ENCODE measurements around the gene EYA2.
"Not testable (repeated sequence)": the region's sequence is repeated elsewhere in the genome, so short reads cannot be mapped to it uniquely, and the experiment has no call there.

Gene EYA2

GRCh38 chr20:46894971-46895905 lies 595 bp downstream of the EYA2 start:
- no peak for DNase-seq (ENCODE audit: low read depth in 4 of 4, low spot score in 1 of 4)

GRCh38 chr20:46895906-46896242 lies 1.2 kb downstream of the EYA2 start:
- no peak for DNase-seq (ENCODE audit: low read depth in 4 of 4, low spot score in 1 of 4)

- no peak for DNase-seq (ENCODE audit: low read depth in 4 of 4, low spot score in 1 of 4)
Observed at GRCh38 chr20:46897328-46897880, 2.8 kb downstream of the EYA2 start.

GRCh38 chr20:46898423-46898822 lies 3.8 kb downstream of the EYA2 start:
- DNase-seq (ENCODE audit: low read depth in 4 of 4, low spot score in 1 of 4) = no peak

- no peak for DNase-seq (ENCODE audit: low read depth in 4 of 4, low spot score in 1 of 4)
Observed at GRCh38 chr20:46899621-46900020, 5.0 kb downstream of the EYA2 start.

- DNase-seq (ENCODE audit: low read depth in 4 of 4, low spot score in 1 of 4) = no peak
Observed at GRCh38 chr20:46900086-46900485, 5.4 kb downstream of the EYA2 start.

- no peak for DNase-seq (ENCODE audit: low read depth in 4 of 4, low spot score in 1 of 4)
Observed at GRCh38 chr20:46900826-46901225, 6.2 kb downstream of the EYA2 start.

GRCh38 chr20:46901638-46902037 lies 7.0 kb downstream of the EYA2 start:
- no peak for DNase-seq (ENCODE audit: low read depth in 4 of 4, low spot score in 1 of 4)

- DNase-seq (ENCODE audit: low read depth in 4 of 4, low spot score in 1 of 4) = no peak
Observed at GRCh38 chr20:46903256-46903655, 8.6 kb downstream of the EYA2 start.

- no peak for DNase-seq (ENCODE audit: low read depth in 4 of 4, low spot score in 1 of 4)
Observed at GRCh38 chr20:46903937-46904336, 9.3 kb downstream of the EYA2 start.

- DNase-seq (ENCODE audit: low read depth in 4 of 4, low spot score in 1 of 4) = no peak
Observed at GRCh38 chr20:46905364-46906125, 10.9 kb downstream of the EYA2 start.

- no peak for DNase-seq (ENCODE audit: low read depth in 4 of 4, low spot score in 1 of 4)
Observed at GRCh38 chr20:46913329-46914044, 18.8 kb downstream of the EYA2 start.

- no peak for DNase-seq (ENCODE audit: low read depth in 4 of 4, low spot score in 1 of 4)
Observed at GRCh38 chr20:46914789-46915379, 20.2 kb downstream of the EYA2 start.

- DNase-seq (ENCODE audit: low read depth in 4 of 4, low spot score in 1 of 4) = no peak
Observed at GRCh38 chr20:46915575-46916257, 21.1 kb downstream of the EYA2 start.

GRCh38 chr20:46916258-46916603 lies 21.6 kb downstream of the EYA2 start:
- DNase-seq (ENCODE audit: low read depth in 4 of 4, low spot score in 1 of 4) = no peak

- no peak for DNase-seq (ENCODE audit: low read depth in 4 of 4, low spot score in 1 of 4)
Observed at GRCh38 chr20:46917155-46917554, 22.5 kb downstream of the EYA2 start.

- no peak for DNase-seq (ENCODE audit: low read depth in 4 of 4, low spot score in 1 of 4)
Observed at GRCh38 chr20:46920114-46920513, 25.5 kb downstream of the EYA2 start.

GRCh38 chr20:46922841-46923240 lies 28.2 kb downstream of the EYA2 start:
- not testable (repeated sequence) for DNase-seq (ENCODE audit: low read depth in 4 of 4, low spot score in 1 of 4)

GRCh38 chr20:46923550-46923949 lies 28.9 kb downstream of the EYA2 start:
- no peak for DNase-seq (ENCODE audit: low read depth in 4 of 4, low spot score in 1 of 4)

GRCh38 chr20:46928580-46929132 lies 34.0 kb downstream of the EYA2 start:
- DNase-seq (ENCODE audit: low read depth in 4 of 4, low spot score in 1 of 4) = no peak

Data from stimulated activated CD4-positive, alpha-beta T cell treated with anti-CD3 and anti-CD28 coated beads, Interleukin-1b, Interleukin-23, amount 100 ng/mL, for 24 hours (primary cell).